ENCODE measurements around the gene SEBOX.

GRCh38 chr17:28317099-28317965 lies 47.7 kb downstream of the SEBOX start:
- TF ChIP-seq CTCF (IDR thresholded peaks at IDR 0.05) (no peak), POLR2AphosphoS5 (IDR thresholded peaks at IDR 0.05) (no peak)

All from upper lobe of left lung (tissue), 4 donors.